HG03571 (cell line): Measurements from ENCODE around the gene PLEKHA6.

Experiments used
- ATAC-seq: cut with Tn5 transposase; IDR thresholded peaks from one replicate; pipeline ENCODE4 v1.9.1; 2021; ENCODE audit not compliant: unreplicated experiment

Gene PLEKHA6

GRCh38 chr1:204355913-204356312 lies 3.8 kb downstream of the PLEKHA6 start:
- no peak for ATAC-seq

GRCh38 chr1:204354579-204354978 lies 5.2 kb downstream of the PLEKHA6 start:
- ATAC-seq = no peak

GRCh38 chr1:204353213-204353910 lies 6.4 kb downstream of the PLEKHA6 start:
- ATAC-seq = no peak

GRCh38 chr1:204350857-204351573 lies 8.7 kb downstream of the PLEKHA6 start:
- ATAC-seq = no peak

GRCh38 chr1:204350312-204350711 lies 9.4 kb downstream of the PLEKHA6 start:
- no peak for ATAC-seq

GRCh38 chr1:204349602-204350001 lies 10.1 kb downstream of the PLEKHA6 start:
- ATAC-seq = no peak

GRCh38 chr1:204348722-204349121 lies 11.0 kb downstream of the PLEKHA6 start:
- ATAC-seq = no peak

- ATAC-seq = no peak
These were observed 11.5 kb downstream of the PLEKHA6 start for GRCh38 chr1:204348242-204348641.

GRCh38 chr1:204345941-204346645 lies 13.6 kb downstream of the PLEKHA6 start:
- ATAC-seq = no peak

GRCh38 chr1:204345438-204345841 lies 14.3 kb downstream of the PLEKHA6 start:
- ATAC-seq = no peak

GRCh38 chr1:204344665-204345355 lies 14.9 kb downstream of the PLEKHA6 start:
- no peak for ATAC-seq

GRCh38 chr1:204343802-204344201 lies 15.9 kb downstream of the PLEKHA6 start:
- ATAC-seq = no peak

- no peak for ATAC-seq
These were observed 16.5 kb downstream of the PLEKHA6 start for GRCh38 chr1:204343247-204343646.

GRCh38 chr1:204342310-204342709 lies 17.4 kb downstream of the PLEKHA6 start:
- ATAC-seq = no peak

GRCh38 chr1:204341380-204341779 lies 18.3 kb downstream of the PLEKHA6 start:
- ATAC-seq = no peak

GRCh38 chr1:204340081-204340889 lies 19.4 kb downstream of the PLEKHA6 start:
- ATAC-seq = no peak

- no peak for ATAC-seq
These were observed 20.2 kb downstream of the PLEKHA6 start for GRCh38 chr1:204339541-204339940.

- ATAC-seq = no peak
These were observed 20.7 kb downstream of the PLEKHA6 start for GRCh38 chr1:204338997-204339396.

GRCh38 chr1:204338360-204338759 lies 21.4 kb downstream of the PLEKHA6 start:
- ATAC-seq = no peak

GRCh38 chr1:204337583-204337982 lies 22.1 kb downstream of the PLEKHA6 start:
- ATAC-seq = no peak

- ATAC-seq = no peak
These were observed 22.7 kb downstream of the PLEKHA6 start for GRCh38 chr1:204337036-204337429.
